GM21723 (cell line): ENCODE data around the gene CCT4.
"Not testable (repeated sequence)": the region's sequence is repeated elsewhere in the genome, so short reads cannot be mapped to it uniquely, and the experiment has no call there.

Experiments used
- ATAC-seq: cut with Tn5 transposase; IDR thresholded peaks from one replicate; pipeline ENCODE4 v1.9.1; 2021; ENCODE audit warnings: mild to moderate bottlenecking, moderate library complexity; ENCODE audit not compliant: unreplicated experiment

CCT4 gene, protein sequence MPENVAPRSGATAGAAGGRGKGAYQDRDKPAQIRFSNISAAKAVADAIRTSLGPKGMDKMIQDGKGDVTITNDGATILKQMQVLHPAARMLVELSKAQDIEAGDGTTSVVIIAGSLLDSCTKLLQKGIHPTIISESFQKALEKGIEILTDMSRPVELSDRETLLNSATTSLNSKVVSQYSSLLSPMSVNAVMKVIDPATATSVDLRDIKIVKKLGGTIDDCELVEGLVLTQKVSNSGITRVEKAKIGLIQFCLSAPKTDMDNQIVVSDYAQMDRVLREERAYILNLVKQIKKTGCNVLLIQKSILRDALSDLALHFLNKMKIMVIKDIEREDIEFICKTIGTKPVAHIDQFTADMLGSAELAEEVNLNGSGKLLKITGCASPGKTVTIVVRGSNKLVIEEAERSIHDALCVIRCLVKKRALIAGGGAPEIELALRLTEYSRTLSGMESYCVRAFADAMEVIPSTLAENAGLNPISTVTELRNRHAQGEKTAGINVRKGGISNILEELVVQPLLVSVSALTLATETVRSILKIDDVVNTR

GRCh38 chr2:61888267-61889055, at the start of gene CCT4:
TSS of gene CCT4 (minus strand) at chr2:61888656. CDS start at chr2:61888507, 149 bp downstream.
- peak; percentile 82 for ATAC-seq

DNA sequence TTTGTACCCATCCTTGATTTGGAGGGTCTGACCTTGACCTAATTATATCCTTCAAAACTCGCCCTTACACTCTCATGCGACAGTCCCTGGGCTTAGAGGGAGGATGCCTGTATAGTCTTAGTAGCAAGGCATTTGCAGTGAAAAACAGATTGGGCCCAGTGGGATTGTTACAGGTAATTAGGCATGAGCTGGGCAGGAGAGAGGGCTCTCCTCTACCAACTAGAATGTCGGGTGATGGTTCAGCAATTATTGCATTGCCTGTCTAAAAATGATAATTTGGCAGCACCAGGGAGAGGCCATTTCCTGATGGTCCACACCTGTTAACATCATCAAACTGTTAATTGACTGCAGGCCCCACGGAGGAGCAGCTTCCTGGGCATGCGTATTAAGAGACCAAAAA, 49.4 kb upstream of the CCT4 start:
- ATAC-seq: no peak

DNA sequence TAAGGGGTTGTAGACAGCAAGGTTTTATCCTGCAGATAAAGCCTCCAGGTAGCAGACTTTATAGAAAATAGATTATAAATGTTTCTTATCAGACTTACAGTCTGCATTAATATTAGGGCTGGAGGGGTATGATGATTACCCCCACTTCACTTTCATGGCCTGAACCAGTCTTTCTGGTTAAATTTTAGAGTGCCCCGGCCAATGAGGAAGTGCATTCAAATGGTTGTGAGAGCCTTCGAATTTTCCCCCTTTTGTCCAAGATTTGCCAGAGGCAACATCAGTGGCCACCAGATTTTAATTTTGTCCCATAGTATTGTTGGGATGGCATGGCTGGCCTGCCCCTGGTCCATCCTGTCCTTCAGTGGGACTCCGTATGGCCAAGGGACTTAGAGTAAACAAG, 48.6 kb upstream of the CCT4 start:
- ATAC-seq: no peak

- no peak for ATAC-seq
These were observed 40.5 kb upstream of the CCT4 start for GRCh38 chr2:61928826-61929461.

GRCh38 chr2:61926531-61927477, 38.3 kb upstream of the CCT4 start:
- ATAC-seq: no peak

GRCh38 chr2:61924895-61925663, 36.6 kb upstream of the CCT4 start:
- ATAC-seq: no peak

- ATAC-seq: no peak
These were observed 34.3 kb upstream of the CCT4 start for GRCh38 chr2:61922714-61923113.

DNA sequence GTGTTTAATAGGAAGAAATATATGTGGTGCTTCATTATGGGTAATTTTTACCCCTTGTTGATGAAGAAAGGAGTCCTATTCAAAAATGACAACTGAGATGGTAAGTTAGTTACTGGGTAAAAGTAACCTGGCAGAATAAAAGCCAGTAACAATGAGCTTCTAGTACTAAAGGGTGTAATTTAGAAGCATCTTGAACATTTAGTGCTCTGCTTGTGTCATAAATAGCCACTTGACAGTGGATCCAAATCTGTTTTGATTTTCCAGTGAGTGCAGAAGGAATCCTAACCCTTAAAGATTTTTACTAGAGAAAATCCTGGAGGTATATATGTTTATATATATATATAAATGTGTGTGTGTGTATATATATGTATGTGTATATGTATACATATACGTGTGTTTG, 32.1 kb upstream of the CCT4 start:
- ATAC-seq: no peak

DNA sequence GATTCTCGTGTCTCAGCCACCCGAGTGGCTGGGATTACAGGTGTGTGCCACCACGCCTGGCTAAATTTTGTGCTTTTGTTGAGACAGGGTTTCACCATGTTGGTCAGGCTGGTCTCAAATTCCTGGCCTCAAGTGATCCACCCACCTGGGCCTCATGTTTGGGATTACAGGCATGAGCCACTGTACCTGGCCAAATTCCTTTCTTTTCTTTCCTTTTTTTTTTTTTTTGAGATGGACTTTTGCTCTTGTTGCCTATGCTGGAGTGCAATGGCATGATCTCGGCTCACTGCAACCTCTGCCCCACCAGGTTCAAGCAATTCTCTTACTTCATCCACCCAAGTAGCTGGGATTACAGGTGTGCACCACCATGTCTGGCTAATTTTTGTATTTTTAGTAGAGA, 26.3 kb upstream of the CCT4 start:
- ATAC-seq: not testable (repeated sequence)

- ATAC-seq: no peak
These were observed 23.1 kb upstream of the CCT4 start for GRCh38 chr2:61911510-61911909.

DNA sequence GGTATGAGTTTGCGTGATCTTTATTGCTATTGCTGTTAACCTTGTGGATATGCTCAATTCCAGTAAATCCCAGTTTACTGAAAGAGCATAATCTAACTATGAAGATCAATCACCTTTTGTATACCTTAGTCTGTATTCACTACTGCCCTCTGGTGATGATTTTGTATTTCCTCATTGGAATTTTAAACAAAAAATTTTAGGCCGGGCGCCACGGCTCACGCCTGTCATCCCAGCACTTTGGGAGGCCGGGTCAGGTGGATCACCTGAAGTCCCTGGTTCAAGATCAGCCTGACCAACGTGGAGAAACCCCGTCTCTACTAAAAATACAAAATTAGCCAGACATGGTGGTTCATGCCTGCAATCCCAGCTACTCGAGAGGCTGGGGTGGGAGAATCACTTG, 22.1 kb upstream of the CCT4 start:
- ATAC-seq: no peak

DNA sequence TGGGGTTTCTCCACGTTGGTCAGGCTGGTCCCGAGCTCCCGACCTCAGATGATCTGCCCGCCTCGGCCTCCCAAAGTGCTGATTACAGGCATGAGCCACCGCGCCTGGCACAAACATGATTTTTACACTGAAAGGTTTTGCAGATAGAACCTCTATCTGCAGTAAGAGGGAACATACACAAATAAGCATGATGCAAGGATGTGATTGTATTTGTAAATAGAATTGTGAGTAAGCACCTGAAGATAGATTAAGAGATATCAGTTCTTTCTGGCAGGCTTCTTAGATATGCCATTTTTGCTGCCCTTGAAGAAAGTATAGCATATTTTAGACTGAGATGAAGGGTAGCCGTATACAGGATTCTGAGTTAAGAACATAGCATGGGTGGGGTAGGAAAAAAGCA, 20.7 kb upstream of the CCT4 start:
- ATAC-seq: no peak

DNA sequence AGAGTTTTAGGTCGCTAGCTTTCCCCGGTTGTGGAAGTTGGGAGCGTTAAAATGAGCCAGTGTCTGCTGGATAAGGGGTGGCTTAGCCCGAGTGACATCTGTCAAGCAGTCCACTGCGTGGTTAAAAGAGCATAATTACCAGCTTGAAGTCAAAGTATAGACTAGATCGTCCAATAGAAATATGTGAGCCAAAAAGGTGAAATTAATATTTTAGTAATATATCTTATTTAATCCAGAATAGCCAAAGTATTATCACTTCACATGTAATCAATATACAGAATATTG, 17.7 kb upstream of the CCT4 start:
- ATAC-seq: peak; percentile 11

GRCh38 chr2:61905372-61906185, 17.1 kb upstream of the CCT4 start, which contains the start of gene COMMD1:
TSS of gene COMMD1 (plus strand) at chr2:61905674. CDS start at chr2:61905679, 5 bp downstream.
- ATAC-seq: peak; percentile 97

GRCh38 chr2:61900281-61900680, 11.8 kb upstream of the CCT4 start:
- no peak for ATAC-seq

- no peak for ATAC-seq
These were observed 10.4 kb upstream of the CCT4 start for GRCh38 chr2:61898810-61899209.

DNA sequence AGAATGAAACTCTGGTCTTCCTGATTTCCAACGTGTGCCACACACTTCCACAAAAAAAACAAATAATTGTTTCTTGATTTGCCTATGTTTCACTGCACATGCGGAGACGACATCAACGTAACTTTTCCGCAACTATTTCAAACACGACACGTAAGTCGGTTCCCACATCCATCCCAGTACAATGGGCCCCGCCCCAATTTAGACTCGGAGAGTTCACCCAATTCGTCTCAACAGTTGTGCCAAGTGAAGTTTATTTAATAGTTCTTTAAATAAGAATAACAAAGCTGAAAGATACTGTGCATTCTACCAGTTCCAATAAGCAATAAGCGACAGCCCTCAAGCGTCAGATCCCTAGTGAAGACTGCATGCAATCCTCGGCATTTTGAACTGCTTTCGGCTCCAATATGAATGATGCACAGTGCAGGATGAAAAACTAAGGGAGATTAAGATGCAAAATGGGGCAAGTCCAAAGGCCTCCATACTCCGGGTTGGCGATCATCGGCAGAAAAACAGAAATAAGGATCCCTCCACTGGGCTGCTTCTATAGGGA, 664 bp downstream of the CCT4 start:
- peak; percentile 2 for ATAC-seq

DNA sequence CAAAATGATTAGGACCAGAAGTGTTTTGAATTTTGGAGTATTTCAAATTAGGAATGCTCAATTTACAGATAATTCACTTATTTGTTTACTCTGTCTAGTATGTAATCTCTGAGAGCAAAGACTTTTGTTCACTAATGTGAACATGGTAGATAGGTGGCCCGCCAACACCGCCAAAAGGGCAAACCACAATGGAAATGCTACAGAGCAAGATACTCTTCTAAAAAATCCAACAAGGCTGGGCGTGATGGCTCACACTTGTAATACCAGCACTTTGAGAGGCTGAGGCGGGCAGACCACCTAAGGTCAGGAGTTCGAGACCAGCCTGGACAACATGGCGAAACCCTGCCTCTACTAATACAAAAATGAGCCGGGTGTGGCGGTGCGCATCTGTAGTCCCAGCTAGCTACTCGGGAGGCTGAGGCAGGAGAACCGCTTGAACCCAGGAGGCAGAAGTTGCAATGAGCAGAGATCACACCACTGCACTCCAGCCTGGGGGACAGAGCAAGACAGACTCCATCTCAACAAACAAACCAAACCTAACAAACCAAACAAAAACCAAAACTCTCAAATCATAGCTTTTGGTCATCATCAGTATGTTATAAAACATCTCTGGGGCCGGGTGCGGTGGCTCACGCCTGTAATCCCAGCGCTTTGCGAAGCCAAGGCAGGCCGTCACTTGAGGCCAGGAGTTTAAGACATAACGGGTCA, 2.4 kb downstream of the CCT4 start:
- no peak for ATAC-seq
